CD4-positive, alpha-beta T cell treated with Interleukin-15 for 1 hour (primary cell): Measurements from ENCODE around the gene NTM.

ENCODE experiments used
- DNase-seq: peaks from one replicate; pipeline ENCODE4 v3.0.0-alpha.2; 2020

The NTM gene

GRCh38 chr11:131850507-131850906, 480.1 kb downstream of the NTM start:
- DNase-seq: no peak

GRCh38 chr11:131851964-131852755, 481.7 kb downstream of the NTM start:
- DNase-seq: no peak

GRCh38 chr11:131852757-131853156, 482.3 kb downstream of the NTM start:
- DNase-seq: no peak

GRCh38 chr11:131854391-131854790, 484.0 kb downstream of the NTM start:
- no peak for DNase-seq

- DNase-seq: no peak
These were observed 484.9 kb downstream of the NTM start for GRCh38 chr11:131855320-131855719.

- no peak for DNase-seq
These were observed 486.8 kb downstream of the NTM start for GRCh38 chr11:131857246-131857645.

- no peak for DNase-seq
These were observed 488.1 kb downstream of the NTM start for GRCh38 chr11:131858505-131858904.

- DNase-seq: no peak
These were observed 489.3 kb downstream of the NTM start for GRCh38 chr11:131859538-131860210.

- no peak for DNase-seq
These were observed 493.8 kb downstream of the NTM start for GRCh38 chr11:131864228-131864627.

GRCh38 chr11:131865860-131866259, 495.4 kb downstream of the NTM start:
- DNase-seq: no peak

- DNase-seq: no peak
These were observed 496.4 kb downstream of the NTM start for GRCh38 chr11:131866535-131867400.

GRCh38 chr11:131867457-131868257, 497.2 kb downstream of the NTM start:
- DNase-seq: no peak

- DNase-seq: no peak
These were observed 498.5 kb downstream of the NTM start for GRCh38 chr11:131868629-131869507.

- DNase-seq: no peak
These were observed 499.9 kb downstream of the NTM start for GRCh38 chr11:131870305-131870704.

GRCh38 chr11:131871006-131871405, 500.6 kb downstream of the NTM start:
- DNase-seq: no peak

- DNase-seq: no peak
These were observed 503.7 kb downstream of the NTM start for GRCh38 chr11:131874070-131874469.

GRCh38 chr11:131875611-131876010, 505.2 kb downstream of the NTM start:
- no peak for DNase-seq

GRCh38 chr11:131877246-131877942, 507.0 kb downstream of the NTM start:
- DNase-seq: no peak

- DNase-seq: no peak
These were observed 509.9 kb downstream of the NTM start for GRCh38 chr11:131880316-131880715.

- DNase-seq: no peak
These were observed 510.6 kb downstream of the NTM start for GRCh38 chr11:131880976-131881375.

- no peak for DNase-seq
These were observed 512.9 kb downstream of the NTM start for GRCh38 chr11:131883332-131883731.
